Measurements from ENCODE around the gene PALLD. TPM values are rescaled to one million over a fixed set of nuclear protein-coding genes. Genes with fewer than 3 reads are reported as not detected.

Gene PALLD
- total and polyA plus RNA-seq, 2 of the 13 experiments (the other 11 are each of a cell fraction or from before 2014, with no cell fraction given): 0.50 to 1.5 TPM

GRCh38 chr4:168612450-168613135 is 115.7 kb downstream of the PALLD start:
- in situ Hi-C loops (cut with HindIII; ENCODE audit: extremely low pct_ligation_motif_present, low pct_unique_long_range_greater_than_20kb) (no loop called here), intact Hi-C loops (cut with micrococcal nuclease; ENCODE audit: unreplicated experiment) (no loop called here)
- Histone ChIP-seq H3K9me3 (ENCODE audit: low read length) (no peaks in the 10 kb centered on the region), H3K4me3 (replicated peaks in 1 of 3; ENCODE audit: insufficient read depth in 1 of 3, low read depth in 2 of 3, low read length in 3 of 3) (no peak overlapping the region), H3K79me2 (ENCODE audit: insufficient read depth, low read length) (no peaks in the 10 kb centered on the region), H3K9ac (ENCODE audit: insufficient read depth, low read depth, low read length) (no peak overlapping the region), H3K4me2 (ENCODE audit: low read depth, low read length) (no peak overlapping the region), H3K27me3 (ENCODE audit: control insufficient read depth in 1 of 2, insufficient read depth in 2 of 2, low read length in 2 of 2) (no peaks in the 10 kb centered on the region), H2AFZ (ENCODE audit: low read length) (no peak overlapping the region), H4K20me1 (ENCODE audit: insufficient read depth, low read length) (no peaks in the 10 kb centered on the region), H3K36me3 (replicated peaks in 1 of 2; ENCODE audit: control insufficient read depth in 1 of 2, insufficient read depth in 2 of 2, low read length in 2 of 2) (no peaks in the 10 kb centered on the region), H3K4me1 (ENCODE audit: insufficient read depth, low read length) (no peaks in the 10 kb centered on the region), H3K27ac (ENCODE audit: extremely low read length, insufficient read depth, low read length) (no peak overlapping the region)
- ChIA-PET CTCF (ENCODE audit: low intra/inter-chr PET ratio, low total read pairs) (no interaction called here), POLR2A (no interaction called here)
- no peak for FAIRE-seq
- WGBS (ENCODE audit: low lambda C conversion rate): 0% methylated on average over 4 of the region's 4 CpGs
- no peak for TF ChIP-seq ATM (IDR thresholded peaks at IDR 0.05; ENCODE audit: borderline replicate concordance)
- no peak for ATAC-seq
- BruUV-seq (replicated peaks): no TSS peak
- DNase-seq (ENCODE audit: low spot score): no peak

DNA sequence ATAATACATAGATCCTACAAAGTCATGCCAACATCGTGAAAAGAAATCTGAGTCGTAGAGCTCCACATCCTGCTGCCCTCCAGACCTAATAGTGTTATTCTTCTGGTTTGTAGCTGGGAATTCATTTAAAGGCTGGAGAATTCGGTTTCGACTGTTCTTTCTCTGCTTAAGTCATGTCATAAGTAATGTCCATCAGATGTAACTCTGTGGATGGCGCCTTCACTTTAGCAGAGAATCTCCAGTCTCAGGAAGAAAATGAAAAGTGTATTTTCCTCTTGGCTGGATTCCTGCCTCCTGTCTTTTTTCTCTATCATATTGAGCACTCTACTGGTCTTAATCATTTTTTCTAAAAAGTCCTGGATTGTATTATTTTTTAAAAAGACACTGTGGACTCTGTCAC is 117.0 kb downstream of the PALLD start:
- H3K4me3 ChIP-seq (replicated peaks in 1 of 3; ENCODE audit: insufficient read depth in 1 of 3, low read depth in 2 of 3, low read length in 3 of 3): no peak overlapping the region
- H2AFZ ChIP-seq (ENCODE audit: low read length): no peak overlapping the region
- intact Hi-C loops (cut with micrococcal nuclease; ENCODE audit: unreplicated experiment) (no loop called here), in situ Hi-C loops (cut with HindIII; ENCODE audit: extremely low pct_ligation_motif_present, low pct_unique_long_range_greater_than_20kb) (no loop called here)
- H3K27ac ChIP-seq (ENCODE audit: extremely low read length, insufficient read depth, low read length): no peak overlapping the region
- ATAC-seq (no peak), DNase-seq (ENCODE audit: low spot score) (no peak), FAIRE-seq (no peak)
- no peaks in the 10 kb centered on the region for H3K79me2 ChIP-seq (ENCODE audit: insufficient read depth, low read length)
- H3K9ac ChIP-seq (ENCODE audit: insufficient read depth, low read depth, low read length): no peak overlapping the region
- POLR2A ChIA-PET: no interaction called here
- no peaks in the 10 kb centered on the region for H3K9me3 ChIP-seq (ENCODE audit: low read length)
- 14% methylated on average over 5 of the region's 5 CpGs for WGBS (ENCODE audit: low lambda C conversion rate)
- CTCF ChIA-PET (ENCODE audit: low intra/inter-chr PET ratio, low total read pairs): no interaction called here
- no peaks in the 10 kb centered on the region for H3K4me1 ChIP-seq (ENCODE audit: insufficient read depth, low read length)
- TF ChIP-seq ISL2 (CRISPR knock-in tag; IDR thresholded peaks at IDR 0.05) (no peak), ZNF335 (CRISPR knock-in tag; IDR thresholded peaks at IDR 0.05) (no peak), ZNF281 (CRISPR knock-in tag; IDR thresholded peaks at IDR 0.05; ENCODE audit: borderline replicate concordance) (no peak), HIVEP1 (CRISPR knock-in tag; IDR thresholded peaks at IDR 0.05) (no peak), SP2 (CRISPR knock-in tag; IDR thresholded peaks at IDR 0.05) (no peak), ZFP36L2 (CRISPR knock-in tag; IDR thresholded peaks at IDR 0.05) (no peak), CCAR2 (optimal IDR thresholded peaks at IDR 0.05; ENCODE audit: low read depth, low read length) (no peak), KLF11 (CRISPR knock-in tag; IDR thresholded peaks at IDR 0.05) (no peak)
- TF ChIP-seq, protein P1, sequence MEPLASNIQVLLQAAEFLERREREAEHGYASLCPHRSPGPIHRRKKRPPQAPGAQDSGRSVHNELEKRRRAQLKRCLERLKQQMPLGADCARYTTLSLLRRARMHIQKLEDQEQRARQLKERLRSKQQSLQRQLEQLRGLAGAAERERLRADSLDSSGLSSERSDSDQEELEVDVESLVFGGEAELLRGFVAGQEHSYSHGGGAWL (CRISPR knock-in tag; IDR thresholded peaks at IDR 0.05): no peak
- TF ChIP-seq, protein P2, sequence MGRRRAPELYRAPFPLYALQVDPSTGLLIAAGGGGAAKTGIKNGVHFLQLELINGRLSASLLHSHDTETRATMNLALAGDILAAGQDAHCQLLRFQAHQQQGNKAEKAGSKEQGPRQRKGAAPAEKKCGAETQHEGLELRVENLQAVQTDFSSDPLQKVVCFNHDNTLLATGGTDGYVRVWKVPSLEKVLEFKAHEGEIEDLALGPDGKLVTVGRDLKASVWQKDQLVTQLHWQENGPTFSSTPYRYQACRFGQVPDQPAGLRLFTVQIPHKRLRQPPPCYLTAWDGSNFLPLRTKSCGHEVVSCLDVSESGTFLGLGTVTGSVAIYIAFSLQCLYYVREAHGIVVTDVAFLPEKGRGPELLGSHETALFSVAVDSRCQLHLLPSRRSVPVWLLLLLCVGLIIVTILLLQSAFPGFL (CRISPR knock-in tag; IDR thresholded peaks at IDR 0.05): no peak
- H3K27me3 ChIP-seq (ENCODE audit: control insufficient read depth in 1 of 2, insufficient read depth in 2 of 2, low read length in 2 of 2): no peaks in the 10 kb centered on the region
- no peak overlapping the region for H3K4me2 ChIP-seq (ENCODE audit: low read depth, low read length)
- no TSS peak for BruUV-seq (replicated peaks)
- no peaks in the 10 kb centered on the region for H4K20me1 ChIP-seq (ENCODE audit: insufficient read depth, low read length)
- H3K36me3 ChIP-seq (replicated peaks in 1 of 2; ENCODE audit: control insufficient read depth in 1 of 2, insufficient read depth in 2 of 2, low read length in 2 of 2): no peaks in the 10 kb centered on the region
